GM19467 (cell line): ENCODE measurements around the gene PHF13.
"Not testable (repeated sequence)": the region's sequence is repeated elsewhere in the genome, so short reads cannot be mapped to it uniquely, and the experiment has no call there.

Experiments
- ATAC-seq: cut with Tn5 transposase; IDR thresholded peaks from one replicate; pipeline ENCODE4 v1.9.1; 2021; ENCODE audit warnings: mild to moderate bottlenecking, moderate library complexity; ENCODE audit not compliant: unreplicated experiment

PHF13 gene

DNA sequence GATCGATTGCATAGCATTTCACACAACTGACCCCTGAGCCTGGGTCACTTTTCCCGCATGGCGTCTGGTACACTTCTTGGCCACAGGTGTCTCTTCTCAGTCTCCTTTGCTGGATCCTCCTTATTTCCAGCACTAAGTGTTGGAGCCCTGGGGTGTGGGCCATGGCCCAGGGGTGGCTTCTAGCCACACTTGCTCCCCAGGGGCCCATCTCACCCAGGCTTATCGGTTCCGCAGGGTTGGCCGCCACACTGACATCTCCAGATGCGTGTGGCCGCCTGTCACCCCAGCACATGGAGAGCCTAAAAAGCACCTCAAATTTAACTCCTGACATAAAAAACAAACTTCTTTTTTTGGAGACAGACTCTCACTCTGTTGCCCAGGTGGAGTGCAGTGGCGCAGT, 13.5 kb downstream of the PHF13 start:
- no peak for ATAC-seq

DNA sequence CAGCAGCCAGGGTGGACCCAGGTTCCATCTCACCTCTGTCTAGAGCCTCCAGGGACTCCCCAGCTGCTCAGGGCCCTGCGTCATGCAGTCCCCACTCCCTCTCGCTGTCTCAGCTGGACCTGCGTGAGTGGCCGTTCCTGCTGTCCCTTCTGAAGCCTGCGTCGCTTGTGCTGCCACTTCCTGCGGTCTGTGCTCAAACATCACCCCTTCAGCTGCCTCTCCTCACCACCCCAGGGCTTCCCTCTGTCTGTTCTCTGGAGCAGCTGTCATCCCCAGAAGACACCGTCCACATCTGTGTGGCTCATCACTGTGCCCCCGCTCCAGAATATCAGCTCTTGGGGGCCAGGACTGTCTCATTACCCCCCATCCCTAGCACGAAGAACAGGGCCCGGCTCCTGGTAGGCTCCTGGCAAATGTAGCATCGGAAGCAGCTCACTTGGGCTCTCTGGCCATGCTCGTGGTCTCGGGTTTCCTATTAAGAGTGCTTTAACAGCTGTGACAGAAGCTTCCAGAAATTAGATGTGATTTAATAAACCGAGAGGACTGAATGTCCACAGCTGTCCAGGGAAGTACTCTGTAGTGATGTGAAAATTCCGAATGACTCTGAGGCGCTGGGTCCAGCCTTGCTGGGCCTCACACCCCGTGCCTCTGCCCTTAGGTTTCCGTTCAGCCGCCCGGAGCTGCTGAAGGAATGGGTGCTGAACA, 14.5 kb downstream of the PHF13 start:
- no peak for ATAC-seq

DNA sequence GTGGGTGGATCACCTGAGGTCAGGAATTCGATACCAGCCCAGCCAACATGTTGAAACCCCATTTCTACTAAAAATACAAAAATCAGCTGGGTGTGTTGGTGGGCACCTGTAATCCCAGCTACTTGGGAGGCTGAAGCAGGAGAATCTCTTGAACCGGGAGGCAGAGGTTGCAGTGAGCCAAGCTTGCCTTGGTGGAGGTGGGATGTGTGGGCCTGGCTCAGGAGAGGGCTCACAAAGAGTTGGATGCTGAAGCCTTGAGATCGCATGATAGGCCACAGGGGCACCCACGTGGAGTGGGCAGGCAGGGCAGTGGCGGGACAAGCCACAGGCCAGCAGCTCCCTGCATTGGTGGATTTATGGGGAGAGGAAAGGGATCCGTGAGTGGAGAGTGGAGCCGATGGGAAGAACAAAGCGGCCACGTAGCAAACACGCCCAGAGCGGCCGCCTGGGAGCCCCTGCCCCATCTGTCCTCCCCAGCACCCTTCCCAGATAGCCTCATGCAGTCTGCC, 15.5 kb downstream of the PHF13 start:
- ATAC-seq: no peak

DNA sequence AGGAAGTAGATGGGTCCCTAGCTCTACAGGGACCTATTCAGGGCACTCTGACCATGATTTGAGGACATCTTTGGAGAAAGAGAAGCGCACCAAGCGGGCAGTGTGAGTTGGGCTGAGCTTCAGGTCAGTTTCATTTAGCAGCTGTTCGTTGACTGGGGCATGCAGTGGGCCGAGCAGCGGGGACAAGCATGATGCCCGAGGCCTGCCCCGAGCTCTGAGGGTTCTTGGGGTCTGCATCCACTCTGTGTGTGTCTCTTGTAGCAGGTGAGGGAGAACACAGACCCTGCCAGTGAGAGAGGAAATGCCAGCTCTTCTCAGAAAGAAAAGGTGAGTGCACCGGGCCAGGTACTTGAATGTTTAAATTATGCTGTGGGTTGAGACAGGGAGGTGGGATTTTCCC, 16.5 kb downstream of the PHF13 start:
- no peak for ATAC-seq

DNA sequence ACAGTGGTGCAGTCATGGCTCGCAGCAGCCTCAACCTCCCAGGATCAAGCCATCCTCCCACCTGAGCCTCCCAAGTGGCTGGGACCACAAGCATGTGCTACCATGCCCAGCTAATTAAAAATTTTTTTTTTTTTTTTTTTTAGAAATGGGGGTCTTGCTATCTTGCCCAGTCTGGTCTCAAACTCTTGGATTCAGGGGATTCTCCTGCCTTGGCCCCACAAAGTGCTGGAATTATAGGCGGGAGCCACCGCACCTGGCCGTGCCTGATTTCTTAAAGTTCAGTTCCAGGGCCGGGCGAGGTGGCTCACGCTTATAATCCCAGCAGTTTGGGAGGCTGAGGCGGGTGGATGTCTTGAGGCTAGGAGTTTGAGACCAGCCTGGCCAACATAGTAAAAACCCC, 17.5 kb downstream of the PHF13 start:
- ATAC-seq: no peak

DNA sequence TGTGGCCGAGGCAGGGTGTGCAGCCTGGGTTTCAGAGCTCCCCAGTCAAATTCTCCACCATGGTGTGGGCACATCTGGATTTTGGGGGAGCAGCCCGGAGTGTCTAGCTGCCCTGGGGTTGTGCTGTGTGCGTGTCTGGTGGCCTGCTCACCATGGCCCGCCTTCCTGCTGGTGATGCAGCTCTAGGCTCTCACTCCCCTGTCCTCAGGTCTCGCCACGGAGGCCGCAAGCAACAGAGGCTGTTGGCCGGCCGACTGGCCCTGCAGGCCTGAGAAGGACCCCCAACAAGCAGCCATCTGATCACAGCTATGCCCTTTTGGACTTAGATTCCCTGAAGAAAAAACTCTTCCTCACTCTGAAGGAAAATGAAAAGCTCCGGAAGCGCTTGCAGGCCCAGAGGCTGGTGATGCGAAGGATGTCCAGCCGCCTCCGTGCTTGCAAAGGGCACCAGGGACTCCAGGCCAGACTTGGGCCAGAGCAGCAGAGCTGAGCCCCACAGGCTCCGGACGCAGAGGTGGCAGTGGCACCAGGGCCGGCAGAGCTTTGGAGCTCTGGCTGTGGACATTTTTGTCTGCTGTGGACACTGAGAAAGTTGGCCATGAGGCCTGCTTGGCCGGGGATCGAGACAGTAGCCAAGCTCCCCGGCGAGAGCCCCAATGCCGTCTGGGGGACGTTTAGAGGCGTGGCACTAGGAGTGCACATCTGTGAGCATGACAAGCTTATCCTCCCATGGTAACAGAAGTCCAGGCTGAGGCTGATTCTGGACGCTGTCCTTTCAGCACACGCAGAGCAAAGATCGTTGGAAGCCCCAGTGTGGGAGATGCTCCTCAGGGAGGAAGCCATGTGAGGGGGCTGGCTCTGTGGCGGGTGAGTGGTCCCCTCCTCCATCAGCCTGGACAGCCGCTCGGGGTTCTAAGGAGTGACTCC, 19.3 kb downstream of the PHF13 start:
- no peak for ATAC-seq

DNA sequence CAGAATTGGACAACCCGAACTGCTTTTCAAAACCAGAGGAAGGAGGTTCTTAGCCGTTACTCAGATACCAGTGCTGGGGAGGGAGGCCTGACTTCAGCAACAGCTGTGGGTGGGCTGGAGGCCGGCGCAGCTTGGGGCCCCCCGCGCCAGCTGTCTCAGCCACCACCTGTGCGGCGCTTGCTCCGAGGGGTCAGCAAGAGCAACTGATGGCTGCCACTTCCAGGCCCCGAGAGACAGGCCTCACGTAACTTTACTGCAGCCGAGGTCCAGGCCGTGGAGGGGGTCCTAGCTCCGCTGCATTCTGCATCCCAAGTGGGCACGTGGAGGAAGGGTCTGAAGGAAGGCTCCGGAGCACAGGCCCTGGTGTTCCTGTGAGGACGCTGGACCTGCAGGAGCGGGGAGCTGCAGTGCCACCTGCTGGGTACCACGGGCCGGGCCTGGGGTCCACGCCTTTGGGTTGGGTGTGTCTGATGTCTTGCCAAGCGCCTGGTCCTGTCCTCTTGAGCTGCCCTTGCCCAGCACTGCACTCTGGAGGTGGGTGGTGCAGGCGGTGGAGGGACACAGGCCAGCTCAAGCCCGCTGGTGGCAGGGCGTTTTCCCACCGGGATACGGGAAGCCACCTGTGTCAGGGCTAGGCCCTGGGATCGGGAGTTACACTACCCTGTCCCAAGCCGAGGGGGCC, 21.0 kb downstream of the PHF13 start:
- no peak for ATAC-seq

DNA sequence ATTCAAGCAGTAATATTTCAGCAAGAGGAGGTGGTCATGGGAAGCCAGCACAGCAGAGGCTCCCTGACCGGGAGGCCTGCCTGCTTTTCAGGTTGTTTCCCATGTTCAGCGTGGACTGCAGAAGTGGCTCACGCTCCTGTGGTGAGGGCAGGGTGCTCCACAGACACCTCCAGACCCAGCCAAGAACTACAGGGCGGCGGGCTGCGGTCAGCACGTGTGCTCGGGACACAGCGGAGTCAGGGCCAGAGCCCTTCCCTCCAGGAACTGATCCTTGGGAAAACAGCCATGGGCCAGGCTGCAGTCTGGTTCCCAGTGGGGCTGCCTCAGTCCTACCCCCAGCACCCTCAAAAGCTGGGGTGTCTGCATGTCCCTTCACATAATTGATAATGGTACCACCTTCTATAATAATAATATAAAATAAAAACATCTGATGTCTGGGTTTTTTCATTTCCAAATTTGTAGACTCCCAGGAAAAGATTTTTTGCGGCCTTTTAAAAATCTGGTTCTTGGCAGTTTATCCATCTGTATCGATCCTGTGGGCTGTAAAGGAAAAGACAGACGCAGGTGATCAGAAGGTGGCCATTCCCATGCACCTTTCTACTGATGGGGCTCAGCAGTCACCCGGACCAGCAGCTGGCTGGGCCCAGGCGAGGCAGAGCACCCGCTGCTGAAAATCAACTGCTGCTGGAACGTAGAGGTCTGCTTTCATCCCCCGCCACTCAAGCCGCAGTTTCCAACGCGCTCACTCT, 21.8 kb downstream of the PHF13 start:
- ATAC-seq: no peak

DNA sequence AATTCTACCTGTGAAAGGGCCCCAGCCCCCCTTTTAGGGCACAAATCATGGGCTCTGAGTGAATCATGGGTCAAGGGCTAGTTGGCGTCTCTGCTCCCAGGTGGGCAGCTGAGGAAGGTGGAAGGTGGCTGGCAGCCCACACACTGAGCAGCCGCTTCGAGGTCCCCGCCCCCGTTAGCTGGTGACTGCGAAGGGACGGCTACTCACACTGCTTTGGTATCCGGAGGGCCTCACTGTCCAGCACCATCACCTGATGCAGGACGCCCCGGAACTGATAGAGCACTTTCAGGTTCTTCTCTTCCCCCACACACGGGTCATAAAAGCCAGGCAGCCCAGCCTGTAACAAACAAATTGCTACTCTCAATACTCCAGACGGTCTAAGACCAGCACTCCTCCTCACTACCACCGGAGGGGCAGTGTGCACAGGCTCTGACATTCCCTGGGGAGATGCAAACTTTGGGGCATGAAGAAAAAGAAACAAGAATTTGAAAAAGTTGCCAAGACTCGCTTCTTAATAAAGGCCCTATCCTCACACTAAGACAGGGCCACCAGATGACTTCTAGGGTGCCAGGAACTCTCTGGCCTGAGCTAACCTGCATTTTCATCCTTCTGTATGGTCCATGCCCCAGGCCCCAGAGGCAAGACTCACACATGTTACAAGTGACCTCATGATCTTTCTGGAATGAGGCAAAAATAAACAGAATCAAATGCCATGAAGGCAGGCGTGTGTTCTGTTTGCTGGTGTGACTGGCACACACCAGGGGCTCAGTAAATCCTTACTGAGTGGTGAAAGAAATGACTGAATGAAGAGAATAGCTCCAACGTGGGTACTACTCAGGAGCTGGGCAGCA, 22.6 kb downstream of the PHF13 start:
- ATAC-seq: no peak

DNA sequence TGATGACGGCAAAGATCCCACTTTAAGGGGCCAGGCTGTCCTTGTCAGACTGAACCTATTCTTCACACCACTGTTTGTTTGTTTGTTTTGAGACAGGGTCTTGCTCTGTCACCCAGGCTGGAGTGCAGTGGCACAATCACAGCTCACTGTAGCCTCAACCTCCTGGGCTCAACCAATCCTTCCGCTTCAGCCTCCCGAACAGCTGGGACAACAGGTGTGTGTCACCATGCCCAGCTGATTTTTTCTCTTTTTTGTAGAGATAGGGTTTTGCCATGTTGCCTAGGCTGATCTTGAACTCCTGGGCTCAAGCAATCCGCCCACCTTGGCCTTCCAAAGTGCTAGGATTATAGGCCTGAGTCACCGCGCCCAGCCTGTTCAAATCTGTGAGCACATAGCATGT, 23.2 kb downstream of the PHF13 start:
- not testable (repeated sequence) for ATAC-seq

DNA sequence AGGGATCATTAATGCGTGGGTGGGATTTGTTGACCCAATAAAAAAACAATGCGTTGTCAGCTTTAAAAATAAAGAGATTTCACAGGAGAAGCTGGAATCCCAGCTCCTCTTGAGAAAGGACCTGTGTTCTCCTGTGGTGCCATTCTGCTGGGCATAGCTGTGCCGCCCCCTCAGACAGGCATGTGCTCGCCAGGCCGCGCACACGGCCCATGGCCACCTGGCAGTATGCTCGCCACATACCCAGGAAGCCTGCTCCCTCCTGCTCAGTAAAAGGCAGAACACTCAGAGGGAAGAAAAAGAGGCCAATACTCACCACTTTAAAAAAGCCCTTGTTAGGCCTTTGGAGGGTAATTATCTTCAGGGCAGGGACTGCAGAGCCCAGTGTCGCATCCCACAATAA, 24.2 kb downstream of the PHF13 start:
- no peak for ATAC-seq

DNA sequence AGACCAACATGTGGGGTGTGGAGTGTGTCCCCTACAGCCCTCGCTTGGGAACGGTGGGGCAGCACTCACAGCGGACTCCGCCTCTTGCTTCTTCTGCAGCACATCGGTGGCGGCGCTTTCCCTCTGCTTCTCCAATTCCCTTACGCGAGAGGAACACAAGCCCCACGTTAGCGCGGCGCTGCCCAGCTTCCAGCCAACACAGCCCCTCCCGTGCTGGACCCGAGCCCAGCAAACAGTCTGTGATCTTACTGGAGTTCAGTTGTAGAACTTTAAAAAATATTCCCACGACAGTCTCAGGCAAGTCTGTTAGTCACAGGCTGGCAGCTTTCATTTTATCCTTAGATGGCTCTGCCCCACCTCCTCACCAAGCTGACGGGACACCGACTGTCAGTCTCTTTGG, 24.7 kb downstream of the PHF13 start:
- ATAC-seq: no peak

DNA sequence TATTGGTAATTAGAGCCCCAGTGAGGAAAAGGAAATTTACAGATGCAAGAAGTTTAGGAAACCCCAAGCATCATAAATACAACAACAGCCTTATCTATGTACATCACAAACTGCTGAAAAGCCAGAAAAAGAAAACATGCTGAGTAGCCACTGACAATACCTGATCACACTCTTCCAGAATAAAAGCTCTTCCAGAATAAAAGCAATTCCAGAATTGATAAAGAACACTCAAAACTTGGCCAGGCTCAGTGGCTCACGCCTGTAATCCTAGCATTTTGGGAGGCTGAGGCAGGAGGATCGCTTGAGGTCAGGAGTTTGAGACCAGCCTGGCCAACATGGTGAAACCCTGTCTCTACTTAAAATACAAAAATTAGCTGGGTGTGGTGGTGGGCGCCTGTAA, 27.3 kb downstream of the PHF13 start:
- not testable (repeated sequence) for ATAC-seq

DNA sequence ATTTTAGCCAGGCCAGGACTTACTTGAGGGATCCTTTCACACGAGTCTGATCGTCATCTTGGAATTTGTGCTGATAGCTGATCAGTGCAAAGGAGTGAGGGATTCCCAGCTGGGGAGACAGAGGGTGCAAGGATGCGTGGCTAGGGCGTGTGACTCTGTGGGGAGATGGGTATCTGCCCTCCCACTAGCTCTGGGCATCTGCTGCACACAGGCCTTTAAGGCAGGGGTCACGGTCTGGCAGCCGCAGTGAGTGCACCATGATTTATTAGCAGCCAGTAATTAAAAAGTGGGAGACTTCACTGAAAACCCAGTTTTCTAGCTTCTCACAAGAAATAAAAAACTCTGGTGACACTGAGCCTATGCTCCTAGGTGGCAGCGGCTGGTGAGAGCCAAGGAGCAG, 31.5 kb downstream of the PHF13 start:
- no peak for ATAC-seq

DNA sequence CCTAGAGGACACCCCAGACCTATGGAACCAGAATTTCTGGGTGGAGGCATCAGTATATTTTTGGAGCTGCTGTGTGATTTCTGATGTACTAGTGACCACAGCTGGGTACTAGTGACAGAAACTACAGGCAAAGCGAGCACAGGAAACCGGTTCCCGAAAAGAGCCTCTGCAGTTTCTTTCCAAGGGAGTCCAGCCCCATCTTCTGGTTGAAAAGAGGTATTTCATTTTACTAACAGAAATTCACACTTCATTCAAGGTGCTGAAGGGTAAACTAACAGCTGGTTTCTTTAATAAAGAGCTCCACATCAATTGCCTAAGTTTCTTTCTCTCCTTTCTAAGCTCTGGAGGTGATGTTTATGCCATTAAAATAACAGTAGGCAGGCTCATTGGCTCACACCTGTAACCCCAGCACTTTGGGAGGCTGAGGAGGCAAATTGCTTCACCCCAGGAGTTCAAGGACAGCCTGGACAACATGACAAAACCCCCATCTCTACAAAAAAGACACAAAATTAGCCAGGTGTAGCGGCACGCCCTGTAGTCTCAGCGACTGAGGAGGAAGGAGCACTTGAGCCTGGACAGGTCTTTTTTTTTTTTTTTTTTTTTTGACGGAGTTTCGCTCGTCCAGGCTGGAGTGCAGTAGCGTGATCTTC, 33.1 kb downstream of the PHF13 start:
- no peak for ATAC-seq

DNA sequence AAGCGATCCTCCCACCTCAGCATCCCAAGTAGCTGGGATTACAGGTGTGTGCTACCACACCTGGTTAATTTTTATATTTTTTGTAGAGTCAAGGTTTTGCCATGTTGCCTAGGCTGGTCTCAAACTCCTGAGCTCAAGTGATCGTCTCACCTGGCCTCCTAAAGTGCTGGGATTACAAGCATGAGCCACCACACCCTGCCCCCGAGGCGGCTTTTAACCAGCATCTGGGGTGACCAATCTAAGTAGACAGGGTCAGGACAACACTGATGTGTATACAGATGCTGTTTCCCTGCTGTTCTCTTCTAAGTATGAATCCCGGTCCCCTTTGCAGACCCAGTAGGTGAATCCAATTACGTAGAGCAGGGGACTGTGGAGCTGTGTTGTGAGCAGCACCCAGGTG, 35.0 kb downstream of the PHF13 start:
- no peak for ATAC-seq

DNA sequence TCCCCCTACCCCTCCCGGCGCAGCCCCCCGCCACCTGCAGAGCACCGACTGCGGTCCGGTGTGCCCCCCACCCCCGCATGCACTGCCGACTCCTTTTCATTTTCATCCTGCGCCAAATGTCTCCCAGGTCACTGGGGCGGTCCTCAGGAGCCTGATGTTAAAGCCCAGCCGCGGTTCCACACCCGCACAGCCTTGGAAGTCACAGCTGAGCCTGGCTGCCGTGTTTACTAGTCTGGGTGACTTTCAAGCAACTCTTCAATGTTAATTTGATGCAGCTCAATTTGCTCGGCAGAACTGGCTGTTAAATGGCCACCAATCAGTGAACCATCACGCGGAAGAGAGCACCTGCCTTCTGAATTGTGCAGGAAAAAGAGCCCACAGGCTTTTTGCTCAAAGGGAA, 38.4 kb downstream of the PHF13 start:
- ATAC-seq: no peak

DNA sequence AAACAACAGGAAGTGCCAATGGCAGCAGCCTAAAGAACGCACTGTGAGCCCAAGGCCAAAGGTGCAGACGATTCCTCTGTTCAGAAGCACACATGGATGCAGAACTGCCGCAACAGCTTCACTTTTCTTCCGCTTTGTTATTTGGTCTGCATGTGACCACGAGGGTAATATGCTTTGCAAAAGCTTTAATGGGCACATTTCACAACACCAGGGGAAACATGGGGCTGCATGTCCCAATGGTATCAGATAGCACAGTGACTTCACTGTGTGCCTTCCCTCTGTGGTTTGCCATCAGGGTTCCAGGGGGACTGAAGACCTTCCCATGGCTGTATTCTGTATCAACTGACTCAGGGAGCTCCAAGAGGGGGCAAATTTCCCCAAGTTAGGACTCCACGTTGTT, 39.5 kb downstream of the PHF13 start:
- no peak for ATAC-seq
